ENCODE data around the gene PTCD1. TPM values are rescaled to one million over a fixed set of nuclear protein-coding genes. Genes with fewer than 3 reads are reported as not detected.

Gene PTCD1
- total RNA-seq, 3 donors from 2014 or later: 4.5 to 8.3 (median 4.9) TPM

- H3K27ac ChIP-seq: no peak overlapping the region
- no peak overlapping the region for H3K4me3 ChIP-seq
- intact Hi-C loops (cut with DNase I; ENCODE audit: low total_unique reads): no loop called here
Observed at GRCh38 chr7:99404977-99405320, 33.6 kb downstream of the PTCD1 start.

GRCh38 chr7:99404235-99404976 lies 34.2 kb downstream of the PTCD1 start:
- H3K27me3 ChIP-seq: no peaks in the 10 kb centered on the region
- peaks cover 7% of the 10 kb centered on the region for H3K36me3 ChIP-seq
- peaks cover 3 to 11% of the 10 kb centered on the region in 2 donors for H3K4me1 ChIP-seq
- H3K9me3 ChIP-seq: no peaks in the 10 kb centered on the region
- TF ChIP-seq, protein P1, sequence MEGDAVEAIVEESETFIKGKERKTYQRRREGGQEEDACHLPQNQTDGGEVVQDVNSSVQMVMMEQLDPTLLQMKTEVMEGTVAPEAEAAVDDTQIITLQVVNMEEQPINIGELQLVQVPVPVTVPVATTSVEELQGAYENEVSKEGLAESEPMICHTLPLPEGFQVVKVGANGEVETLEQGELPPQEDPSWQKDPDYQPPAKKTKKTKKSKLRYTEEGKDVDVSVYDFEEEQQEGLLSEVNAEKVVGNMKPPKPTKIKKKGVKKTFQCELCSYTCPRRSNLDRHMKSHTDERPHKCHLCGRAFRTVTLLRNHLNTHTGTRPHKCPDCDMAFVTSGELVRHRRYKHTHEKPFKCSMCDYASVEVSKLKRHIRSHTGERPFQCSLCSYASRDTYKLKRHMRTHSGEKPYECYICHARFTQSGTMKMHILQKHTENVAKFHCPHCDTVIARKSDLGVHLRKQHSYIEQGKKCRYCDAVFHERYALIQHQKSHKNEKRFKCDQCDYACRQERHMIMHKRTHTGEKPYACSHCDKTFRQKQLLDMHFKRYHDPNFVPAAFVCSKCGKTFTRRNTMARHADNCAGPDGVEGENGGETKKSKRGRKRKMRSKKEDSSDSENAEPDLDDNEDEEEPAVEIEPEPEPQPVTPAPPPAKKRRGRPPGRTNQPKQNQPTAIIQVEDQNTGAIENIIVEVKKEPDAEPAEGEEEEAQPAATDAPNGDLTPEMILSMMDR (IDR thresholded peaks at IDR 0.05): no peak
- no peak for TF ChIP-seq POLR2A (IDR thresholded peaks at IDR 0.05)
- no peak for DNase-seq (ENCODE audit: low spot score in 2 of 2)
- no peak overlapping the region for H3K4me3 ChIP-seq
- no peak overlapping the region for H3K27ac ChIP-seq
- intact Hi-C loops (cut with DNase I; ENCODE audit: low total_unique reads): no loop called here

More at GRCh38 chr7:99404977-99405320, 33.6 kb downstream of the PTCD1 start:
- TF ChIP-seq POLR2A (IDR thresholded peaks at IDR 0.05) (no peak), POLR2AphosphoS5 (IDR thresholded peaks at IDR 0.05) (no peak)
- TF ChIP-seq, protein P1 (IDR thresholded peaks at IDR 0.05): no peak
- H3K9me3 ChIP-seq: no peaks in the 10 kb centered on the region
- peaks cover 3 to 14% of the 10 kb centered on the region in 2 donors for H3K4me1 ChIP-seq
- no peak for DNase-seq (ENCODE audit: low spot score in 2 of 2)
- peaks cover 2% of the 10 kb centered on the region for H3K36me3 ChIP-seq
- H3K27me3 ChIP-seq: no peaks in the 10 kb centered on the region

DNA sequence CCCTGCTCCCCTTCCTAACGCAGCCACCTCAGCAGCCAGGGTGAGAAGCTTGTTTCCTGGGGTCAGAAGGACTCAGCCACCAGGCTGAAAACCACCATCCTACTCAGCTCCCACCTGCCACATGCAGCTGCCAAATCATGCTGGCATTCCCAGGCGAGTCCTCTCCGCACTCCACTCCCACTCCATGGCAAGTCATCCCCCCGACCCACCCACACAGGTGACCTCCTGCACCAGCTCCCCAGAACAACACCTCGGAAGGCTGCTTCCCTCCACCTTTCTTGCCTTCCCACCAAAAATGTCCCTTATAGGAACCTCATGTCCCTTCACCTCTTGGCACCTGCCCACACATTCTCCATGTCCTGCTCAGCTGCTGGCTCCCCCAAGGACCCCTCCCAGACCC lies 34.8 kb downstream of the PTCD1 start:
- intact Hi-C loops (cut with DNase I; ENCODE audit: low total_unique reads): no loop called here
- peak overlapping the region in 1 of 2 donors; percentile 3 for H3K27ac ChIP-seq

GRCh38 chr7:99402854-99403253 lies 35.7 kb downstream of the PTCD1 start:
- peaks cover 11% of the 10 kb centered on the region for H3K36me3 ChIP-seq
- DNase-seq (ENCODE audit: low spot score in 2 of 2): no peak
- TF ChIP-seq POLR2AphosphoS5 (IDR thresholded peaks at IDR 0.05) (no peak), POLR2A (IDR thresholded peaks at IDR 0.05) (no peak)
- TF ChIP-seq, protein P1 (IDR thresholded peaks at IDR 0.05): no peak
- no peaks in the 10 kb centered on the region for H3K9me3 ChIP-seq
- no peaks in the 10 kb centered on the region for H3K27me3 ChIP-seq
- H3K4me3 ChIP-seq: no peak overlapping the region
- intact Hi-C loops (cut with DNase I; ENCODE audit: low total_unique reads): no loop called here
- no peak overlapping the region for H3K27ac ChIP-seq
- H3K4me1 ChIP-seq: peaks cover 3 to 11% of the 10 kb centered on the region in 2 donors

More for the DNA sequence above, 34.8 kb downstream of the PTCD1 start:
- Histone ChIP-seq H3K9me3 (no peaks in the 10 kb centered on the region), H3K36me3 (peaks cover 11% of the 10 kb centered on the region), H3K4me3 (no peak overlapping the region), H3K27me3 (no peaks in the 10 kb centered on the region), H3K4me1 (peaks cover 3 to 11% of the 10 kb centered on the region in 2 donors)
- TF ChIP-seq, protein P1 (IDR thresholded peaks at IDR 0.05): no peak
- TF ChIP-seq POLR2A (IDR thresholded peaks at IDR 0.05) (no peak), POLR2AphosphoS5 (IDR thresholded peaks at IDR 0.05) (no peak)
- DNase-seq (ENCODE audit: low spot score in 2 of 2): no peak

DNA sequence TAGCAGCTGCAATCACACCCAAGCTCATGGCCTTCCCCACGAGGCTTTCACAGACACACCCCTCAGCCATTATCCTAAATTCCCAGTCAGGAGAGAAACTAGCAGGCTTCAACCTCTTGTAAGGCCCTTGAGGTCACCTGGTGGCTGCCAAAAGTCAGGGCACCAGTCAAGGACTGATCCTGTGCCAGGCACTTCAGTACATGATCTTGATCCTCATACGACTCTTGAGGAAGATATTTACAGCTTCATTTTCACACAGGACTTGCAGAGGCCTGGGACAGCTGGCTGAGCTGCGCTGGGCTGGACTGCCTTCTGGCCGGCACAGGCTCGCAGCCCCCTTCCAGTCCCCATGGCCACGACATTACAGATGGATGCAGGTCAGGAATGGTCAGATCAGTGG lies 39.0 kb downstream of the PTCD1 start:
- TF ChIP-seq, protein P1 (IDR thresholded peaks at IDR 0.05): no peak
- Histone ChIP-seq H3K27ac (no peak overlapping the region), H3K36me3 (peaks cover 11% of the 10 kb centered on the region), H3K4me3 (no peak overlapping the region), H3K4me1 (no peaks in the 10 kb centered on the region), H3K9me3 (no peaks in the 10 kb centered on the region), H3K27me3 (no peaks in the 10 kb centered on the region)
- no peak for DNase-seq (ENCODE audit: low spot score in 2 of 2)
- intact Hi-C loops (cut with DNase I; ENCODE audit: low total_unique reads): loop anchor here (10.0 kb wide), 1 partner anchor 365 kb away; no protein-coding TSS in a partner anchor

Measured in breast epithelium (tissue), 4 donors.